Endothelial cell of umbilical vein (primary cell): ENCODE data around the gene PET100.

Experiments
- CTCF ChIP-seq, 2 donors: IDR thresholded peaks; 1 replicate in 1 of 2; 2 replicates in 1 of 2; pipeline ENCODE4 v1.5.1; 2011; ENCODE audit warnings: low read length in 2 of 2, mild to moderate bottlenecking in 2 of 2, moderate library complexity in 2 of 2, control low read depth in 1 of 2, inconsistent platforms in 1 of 2, low read depth in 1 of 2; ENCODE audit not compliant: insufficient read depth in 1 of 2; ENCODE audit errors: extremely low read depth in 1 of 2
- EZH2 ChIP-seq: IDR thresholded peaks from 2 replicates; pipeline ENCODE4 v1.6.1; 2012; ENCODE audit warnings: borderline replicate concordance, low read depth, mild to moderate bottlenecking, moderate library complexity, low read length, inconsistent platforms; ENCODE audit not compliant: severe bottlenecking
- JUN ChIP-seq: IDR thresholded peaks from 2 replicates; pipeline ENCODE4 v1.6.1; 2011; ENCODE audit warnings: borderline replicate concordance, low read depth; ENCODE audit not compliant: insufficient read length, insufficient read depth
- POLR2A ChIP-seq: IDR thresholded peaks from 2 replicates; pipeline ENCODE4 v1.6.1; 2012; ENCODE audit warnings: low read depth, mild to moderate bottlenecking, control low read depth, low read length

GRCh38 chr19:7623725-7624603, 5.6 kb upstream of the PET100 start:
- TF ChIP-seq CTCF (IDR thresholded peaks at IDR 0.05; ENCODE audit: extremely low read depth in 1 of 2, insufficient read depth in 1 of 2, low read depth in 1 of 2, low read length in 2 of 2) (no peak), POLR2A (no peak), EZH2 (no peak), JUN (no peak)
